GM12878 (cell line): ENCODE results near the gene TNS4. TPM values are rescaled to one million over a fixed set of nuclear protein-coding genes. Genes with fewer than 3 reads are reported as not detected.

Experiments used
- ATAC-seq: fragments of 200-7000 bp; cut with Tn5 transposase; 3 replicates; pipeline ENCODE4 v1.9.1; 2020; ENCODE audit warnings: mild to moderate bottlenecking, moderate library complexity
- BruUV-seq: library from RNA; stranded (reverse); fragments of 400-500 nt; replicated peaks from 2 replicates; lab custom pipeline; 2021; lab: Mats Ljungman, UMichigan
- CTCF ChIA-PET: fragments of 300-600 bp; sonication (Branson Sonifier 250); formaldehyde crosslinking; extraction: SDS; loops from one replicate; lab custom pipeline; 2021; ENCODE audit warnings: inconsistent platforms; lab: Yijun Ruan, JAX
- POLR2A ChIA-PET: fragments of 350-600 bp; formaldehyde crosslinking; extraction: SDS; loops from one replicate; lab custom pipeline; 2021; ENCODE audit warnings: inconsistent platforms; lab: Charles Lee
- RAD21 ChIA-PET: fragments of 300-600 bp; sonication (Branson Sonifier 250); formaldehyde crosslinking; loops from one replicate; lab custom pipeline; 2023; ENCODE audit warnings: antibody characterized with exemption; ENCODE audit not compliant: unreplicated experiment; lab: Charles Lee
- SMC1A ChIA-PET: fragments of 300-600 bp; sonication (Branson Sonifier 250); formaldehyde crosslinking; loops from one replicate; lab custom pipeline; 2023; ENCODE audit not compliant: unreplicated experiment, uncharacterized antibody; lab: Charles Lee
- DNase-seq: peaks from one replicate; pipeline ENCODE4 v3.0.0-alpha.2; 2011; ENCODE audit warnings: low read depth, low spot score
- FAIRE-seq: peaks from 3 replicates; lab custom pipeline; 2011; peaks lifted over from hg19 to GRCh38; lab: Jason Lieb, UNC
- H2AFZ ChIP-seq: 2 replicates; pipeline ENCODE4 v1.6.0; 2011; ENCODE audit warnings: low read depth, low read length, control low read depth; ENCODE audit not compliant: control insufficient read depth
- H3K27ac ChIP-seq: 2 replicates; pipeline ENCODE4 v1.5.1; 2011; ENCODE audit warnings: control low read depth; ENCODE audit not compliant: control insufficient read depth, insufficient read depth
- H3K27me3 ChIP-seq, 2 experiments: replicated peaks in 1 of 2; 2 replicates each; pipeline versions ENCODE4 v1.6.0 to v1.6.1; 2011; ENCODE audit warnings: low read length in 1 of 2; ENCODE audit not compliant: control insufficient read depth in 2 of 2, insufficient read depth in 2 of 2
- H3K36me3 ChIP-seq, 2 experiments: 2 replicates each; pipeline ENCODE4 v1.5.1; 2011; ENCODE audit warnings: low read length in 1 of 2; ENCODE audit not compliant: control insufficient read depth in 2 of 2, insufficient read depth in 2 of 2
- H3K4me1 ChIP-seq: 2 replicates; pipeline ENCODE4 v1.6.1; 2011; ENCODE audit warnings: mild to moderate bottlenecking, low read length, moderate library complexity, mixed read lengths; ENCODE audit not compliant: control insufficient read depth, insufficient read depth
- H3K4me2 ChIP-seq: 2 replicates; pipeline ENCODE4 v1.6.0; 2011; ENCODE audit warnings: control low read depth; ENCODE audit not compliant: control insufficient read depth, insufficient read depth
- H3K4me3 ChIP-seq: fragments of 200-600 bp; sonication (generic); 2 replicates; pipeline ENCODE4 v1.5.1; 2016
- H3K79me2 ChIP-seq: 2 replicates; pipeline ENCODE4 v1.6.0; 2011; ENCODE audit warnings: low read length; ENCODE audit not compliant: control insufficient read depth, insufficient read depth
- H3K9ac ChIP-seq: 2 replicates; pipeline ENCODE4 v1.8.0; 2011; ENCODE audit warnings: low read length, control low read depth, mixed read lengths; ENCODE audit not compliant: control insufficient read depth, insufficient read depth
- H3K9me3 ChIP-seq: replicated peaks from 3 replicates; pipeline ENCODE4 v1.5.1; 2011; ENCODE audit warnings: mild to moderate bottlenecking, low read length; ENCODE audit not compliant: control insufficient read depth, insufficient read depth
- H4K20me1 ChIP-seq: 2 replicates; pipeline ENCODE4 v1.6.0; 2011; ENCODE audit not compliant: control insufficient read depth, insufficient read depth
- BMI1 ChIP-seq: fragments of 450-650 bp; IDR thresholded peaks from 2 replicates; pipeline ENCODE4 v1.6.1; 2016; ENCODE audit warnings: mild to moderate bottlenecking, moderate library complexity, borderline replicate concordance
- BRCA1 ChIP-seq: IDR thresholded peaks from 2 replicates; pipeline ENCODE4 v1.6.1; 2011; ENCODE audit warnings: low read depth, low read length, improper control_type of control experiment
- DPF2 ChIP-seq: fragments of 450-650 bp; IDR thresholded peaks from 2 replicates; pipeline ENCODE4 v1.6.1; 2017; ENCODE audit warnings: mild to moderate bottlenecking
- EED ChIP-seq: sonication (generic); IDR thresholded peaks from 2 replicates; pipeline ENCODE4 v1.6.1; 2016; ENCODE audit warnings: antibody characterized with exemption, low read depth
- IKZF2 ChIP-seq, 2 experiments: fragments of 450-650 bp; IDR thresholded peaks; 2 replicates each; pipeline ENCODE4 v1.6.1; 2017; ENCODE audit warnings: mild to moderate bottlenecking in 2 of 2, moderate library complexity in 2 of 2
- NFYA ChIP-seq: IDR thresholded peaks from 2 replicates; pipeline ENCODE4 v1.6.1; 2011; ENCODE audit warnings: low read depth, mild to moderate bottlenecking, low read length, improper control_type of control experiment, borderline replicate concordance
- NR2C1 ChIP-seq: fragments of 450-650 bp; IDR thresholded peaks from 2 replicates; pipeline ENCODE4 v1.6.1; 2017; ENCODE audit warnings: antibody characterized with exemption, mild to moderate bottlenecking, moderate library complexity
- PAX5 ChIP-seq: IDR thresholded peaks from 2 replicates; pipeline ENCODE4 v1.6.1; 2011; ENCODE audit warnings: low read depth, low read length, borderline replicate concordance
- POLR2A ChIP-seq: IDR thresholded peaks from 2 replicates; pipeline ENCODE4 v1.6.1; 2011; ENCODE audit warnings: low read depth, mild to moderate bottlenecking, low read length
- POLR2AphosphoS5 ChIP-seq: IDR thresholded peaks from 2 replicates; pipeline ENCODE4 v1.6.1; 2011; ENCODE audit warnings: mild to moderate bottlenecking, low read length, inconsistent platforms
- RB1 ChIP-seq: fragments of 450-650 bp; formaldehyde crosslinking; IDR thresholded peaks from 2 replicates; pipeline ENCODE4 v1.6.1; 2017; ENCODE audit warnings: mild to moderate bottlenecking, borderline replicate concordance
- SIN3A ChIP-seq: IDR thresholded peaks from 2 replicates; pipeline ENCODE4 v1.6.1; 2012; ENCODE audit warnings: low read depth, low read length, improper control_type of control experiment
- SMAD1 ChIP-seq: fragments of 450-650 bp; IDR thresholded peaks from 2 replicates; pipeline ENCODE4 v1.6.1; 2018; ENCODE audit warnings: mild to moderate bottlenecking, low read depth; ENCODE audit not compliant: partially characterized antibody
- SREBF2 ChIP-seq: IDR thresholded peaks from 2 replicates; pipeline ENCODE4 v1.6.1; 2012; ENCODE audit warnings: mild to moderate bottlenecking, low read length
- STAT3 ChIP-seq: IDR thresholded peaks from 2 replicates; pipeline ENCODE4 v1.6.1; 2011; ENCODE audit warnings: low read depth, low read length, improper control_type of control experiment
- ZNF384 ChIP-seq: IDR thresholded peaks from 2 replicates; pipeline ENCODE4 v1.6.1; 2012; ENCODE audit warnings: low read depth, mild to moderate bottlenecking, low read length, improper control_type of control experiment, borderline replicate concordance
- WGBS: methylation state at CpG from one replicate; pipeline ENCODE4 v1.1.6; 2016; ENCODE audit warnings: low lambda C conversion rate; ENCODE audit not compliant: insufficient replicate concordance, insufficient coverage; ENCODE audit errors: missing lambda C conversion rate; 5-methylcytosine and 5-hydroxymethylcytosine counted together
- in situ Hi-C: fragments of 300-500 bp; cut with MboI; formaldehyde crosslinking; loops from 9 replicates; pipeline ENCODE4 v1.14.3; 2018; ENCODE audit warnings: mixed read lengths
- intact Hi-C: fragments of 100-400 bp; cut with micrococcal nuclease; formaldehyde crosslinking; loops from one replicate; pipeline ENCODE4 v1.14.2; 2022; ENCODE audit not compliant: unreplicated experiment
- polyA plus RNA-seq, 11 experiments: library from polyadenylated mRNA; depleted of rRNA in 4 of 11; unstranded in 6 of 11; stranded (reverse) in 5 of 11; fragments of >200 nt; fragmentation: Nextera tagmentation in 4 of 11; fragmentation: Illumina TruSeq in 1 of 11; extraction: Ambion mirVana in 4 of 11; extraction: Trizol in 1 of 11; gene quantifications; 1 replicate in 1 of 11; 2 replicates in 10 of 11; pipeline versions ENCODE4 v1.2.1 to v1.2.3, GENCODE V29; 2011 to 2016; ENCODE audit warnings: inconsistent platforms in 2 of 11, missing spikeins in 2 of 11, low read depth in 1 of 11
- total RNA-seq, 4 experiments: library from RNA; depleted of rRNA in 3 of 4; stranded (reverse); fragments of >200 nt in 3 of 4; fragmentation: Illumina TruSeq in 1 of 4; extraction: Trizol in 1 of 4; gene quantifications; 2 replicates each; pipeline versions ENCODE4 v1.2.1 to v1.2.3, GENCODE V29; 2013 to 2021
- TF ChIP-seq, protein P1 (sequence below): fragments of 450-650 bp; conservative IDR thresholded peaks from 2 replicates; pipeline ENCODE4 v1.6.1; 2017; ENCODE audit warnings: mild to moderate bottlenecking, moderate library complexity
- TF ChIP-seq, protein P2 (sequence below): fragments of 450-650 bp; IDR thresholded peaks from 2 replicates; pipeline ENCODE4 v1.6.1; 2018; ENCODE audit warnings: mild to moderate bottlenecking, low read depth, moderate library complexity; ENCODE audit not compliant: partially characterized antibody
- TF ChIP-seq, protein P3 (sequence below): fragments of 150-350 bp; IDR thresholded peaks from 2 replicates; pipeline ENCODE4 v1.6.1; 2014; ENCODE audit warnings: mild to moderate bottlenecking, low read depth, low read length

The TNS4 gene
- total and polyA plus RNA-seq, 10 of the 15 experiments (the other 5 are each of a cell fraction or from before 2014, with no cell fraction given): 0.10 to 0.90 (median 0.68) TPM; not detected in 2

DNA sequence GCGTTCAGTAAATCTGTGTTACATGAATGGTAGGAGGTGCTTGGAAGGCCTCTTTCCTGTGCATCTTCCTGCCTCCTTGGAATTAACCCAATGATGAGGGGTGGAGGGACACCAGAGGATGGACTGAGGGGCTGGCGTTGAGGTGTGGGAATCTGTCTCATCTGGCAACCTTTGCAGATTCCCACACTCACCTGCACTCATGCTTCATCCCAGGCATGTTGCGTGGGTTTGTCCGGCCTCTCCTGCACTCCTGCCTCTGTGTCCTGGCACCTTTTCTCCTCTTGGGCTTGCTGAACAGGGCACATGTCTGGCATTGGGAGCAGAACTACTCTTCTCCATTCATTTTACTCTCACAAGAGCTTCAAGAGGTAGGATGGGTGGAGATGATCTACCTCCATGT is 61.3 kb downstream of the TNS4 start:
- 50% methylated on average over 4 of the region's 4 CpGs for WGBS
- no peaks in the 10 kb centered on the region for H3K36me3 ChIP-seq
- ChIA-PET SMC1A (interaction anchor here (0.7 to 5.9 kb wide), 8 partner anchors 9 to 95 kb away, joined by 3 to 68 read pairs (median 5); partner anchors contain the start of gene TOP2A), POLR2A (interaction anchor here (0.6 kb wide), 1 partner anchor 21 kb away, joined by 3 read pairs; no protein-coding TSS in a partner anchor), RAD21 (interaction anchor here (4.4 to 16.1 kb wide), 2 partner anchors 36 to 93 kb away, joined by 13 to 175 read pairs; no protein-coding TSS in a partner anchor), CTCF (interaction anchor here (0.6 to 16.0 kb wide), 12 partner anchors 9 to 1225 kb away, joined by 3 to 289 read pairs (median 5); partner anchors contain the start of gene TOP2A)
- H2AFZ ChIP-seq: no peak overlapping the region
- no peaks in the 10 kb centered on the region for H4K20me1 ChIP-seq
- H3K4me2 ChIP-seq: no peak overlapping the region
- peaks cover 15% of the 10 kb centered on the region for H3K4me1 ChIP-seq
- no peak overlapping the region for H3K4me3 ChIP-seq
- intact Hi-C loops (loop anchor here (5.0 kb wide), 1 partner anchor 78 kb away; the partner anchor contains the start of gene GJD3), in situ Hi-C loops (loop anchor here (25.0 kb wide), 1 partner anchor 97 kb away; no protein-coding TSS in a partner anchor)
- H3K9ac ChIP-seq: no peak overlapping the region
- no peak overlapping the region for H3K27ac ChIP-seq
- DNase-seq: no peak
- no peak for TF ChIP-seq DPF2
- TF ChIP-seq EED: no peak
- TF ChIP-seq SIN3A: no peak
- no peak for TF ChIP-seq BRCA1
- TF ChIP-seq SREBF2: no peak
- TF ChIP-seq, protein P1, sequence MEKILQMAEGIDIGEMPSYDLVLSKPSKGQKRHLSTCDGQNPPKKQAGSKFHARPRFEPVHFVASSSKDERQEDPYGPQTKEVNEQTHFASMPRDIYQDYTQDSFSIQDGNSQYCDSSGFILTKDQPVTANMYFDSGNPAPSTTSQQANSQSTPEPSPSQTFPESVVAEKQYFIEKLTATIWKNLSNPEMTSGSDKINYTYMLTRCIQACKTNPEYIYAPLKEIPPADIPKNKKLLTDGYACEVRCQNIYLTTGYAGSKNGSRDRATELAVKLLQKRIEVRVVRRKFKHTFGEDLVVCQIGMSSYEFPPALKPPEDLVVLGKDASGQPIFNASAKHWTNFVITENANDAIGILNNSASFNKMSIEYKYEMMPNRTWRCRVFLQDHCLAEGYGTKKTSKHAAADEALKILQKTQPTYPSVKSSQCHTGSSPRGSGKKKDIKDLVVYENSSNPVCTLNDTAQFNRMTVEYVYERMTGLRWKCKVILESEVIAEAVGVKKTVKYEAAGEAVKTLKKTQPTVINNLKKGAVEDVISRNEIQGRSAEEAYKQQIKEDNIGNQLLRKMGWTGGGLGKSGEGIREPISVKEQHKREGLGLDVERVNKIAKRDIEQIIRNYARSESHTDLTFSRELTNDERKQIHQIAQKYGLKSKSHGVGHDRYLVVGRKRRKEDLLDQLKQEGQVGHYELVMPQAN: no peak
- TF ChIP-seq POLR2AphosphoS5: no peak
- TF ChIP-seq, protein P2, sequence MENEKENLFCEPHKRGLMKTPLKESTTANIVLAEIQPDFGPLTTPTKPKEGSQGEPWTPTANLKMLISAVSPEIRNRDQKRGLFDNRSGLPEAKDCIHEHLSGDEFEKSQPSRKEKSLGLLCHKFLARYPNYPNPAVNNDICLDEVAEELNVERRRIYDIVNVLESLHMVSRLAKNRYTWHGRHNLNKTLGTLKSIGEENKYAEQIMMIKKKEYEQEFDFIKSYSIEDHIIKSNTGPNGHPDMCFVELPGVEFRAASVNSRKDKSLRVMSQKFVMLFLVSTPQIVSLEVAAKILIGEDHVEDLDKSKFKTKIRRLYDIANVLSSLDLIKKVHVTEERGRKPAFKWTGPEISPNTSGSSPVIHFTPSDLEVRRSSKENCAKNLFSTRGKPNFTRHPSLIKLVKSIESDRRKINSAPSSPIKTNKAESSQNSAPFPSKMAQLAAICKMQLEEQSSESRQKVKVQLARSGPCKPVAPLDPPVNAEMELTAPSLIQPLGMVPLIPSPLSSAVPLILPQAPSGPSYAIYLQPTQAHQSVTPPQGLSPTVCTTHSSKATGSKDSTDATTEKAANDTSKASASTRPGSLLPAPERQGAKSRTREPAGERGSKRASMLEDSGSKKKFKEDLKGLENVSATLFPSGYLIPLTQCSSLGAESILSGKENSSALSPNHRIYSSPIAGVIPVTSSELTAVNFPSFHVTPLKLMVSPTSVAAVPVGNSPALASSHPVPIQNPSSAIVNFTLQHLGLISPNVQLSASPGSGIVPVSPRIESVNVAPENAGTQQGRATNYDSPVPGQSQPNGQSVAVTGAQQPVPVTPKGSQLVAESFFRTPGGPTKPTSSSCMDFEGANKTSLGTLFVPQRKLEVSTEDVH: no peak
- TF ChIP-seq, protein P3, sequence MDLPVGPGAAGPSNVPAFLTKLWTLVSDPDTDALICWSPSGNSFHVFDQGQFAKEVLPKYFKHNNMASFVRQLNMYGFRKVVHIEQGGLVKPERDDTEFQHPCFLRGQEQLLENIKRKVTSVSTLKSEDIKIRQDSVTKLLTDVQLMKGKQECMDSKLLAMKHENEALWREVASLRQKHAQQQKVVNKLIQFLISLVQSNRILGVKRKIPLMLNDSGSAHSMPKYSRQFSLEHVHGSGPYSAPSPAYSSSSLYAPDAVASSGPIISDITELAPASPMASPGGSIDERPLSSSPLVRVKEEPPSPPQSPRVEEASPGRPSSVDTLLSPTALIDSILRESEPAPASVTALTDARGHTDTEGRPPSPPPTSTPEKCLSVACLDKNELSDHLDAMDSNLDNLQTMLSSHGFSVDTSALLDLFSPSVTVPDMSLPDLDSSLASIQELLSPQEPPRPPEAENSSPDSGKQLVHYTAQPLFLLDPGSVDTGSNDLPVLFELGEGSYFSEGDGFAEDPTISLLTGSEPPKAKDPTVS: no peak
- TF ChIP-seq NFYA: no peak
- no peak for TF ChIP-seq ZNF384
- TF ChIP-seq SMAD1: no peak
- TF ChIP-seq IKZF2 (IDR thresholded peaks at IDR 0.05): no peak
- no peak for TF ChIP-seq PAX5
- no peak for TF ChIP-seq NR2C1
- TF ChIP-seq RB1: no peak
- TF ChIP-seq POLR2A: no peak
- TF ChIP-seq STAT3: no peak
- no peak for TF ChIP-seq BMI1
- H3K27me3 ChIP-seq: peaks cover 0 to 9% of the 10 kb centered on the region in 2 experiments; a peak in 1 of 4 replicates
- ATAC-seq: no peak
- no peaks in the 10 kb centered on the region for H3K79me2 ChIP-seq
- H3K9me3 ChIP-seq: no peaks in the 10 kb centered on the region
- BruUV-seq: no TSS peak
- FAIRE-seq: no peak
